ENCODE measurements around the gene SREBF2. TPM values are rescaled to one million over a fixed set of nuclear protein-coding genes. Genes with fewer than 3 reads are reported as not detected.

The SREBF2 gene
- total and polyA plus RNA-seq, 10 of the 15 experiments (the other 5 are each of a cell fraction or from before 2014, with no cell fraction given) = 2.4 to 177 (median 78.8) TPM

DNA sequence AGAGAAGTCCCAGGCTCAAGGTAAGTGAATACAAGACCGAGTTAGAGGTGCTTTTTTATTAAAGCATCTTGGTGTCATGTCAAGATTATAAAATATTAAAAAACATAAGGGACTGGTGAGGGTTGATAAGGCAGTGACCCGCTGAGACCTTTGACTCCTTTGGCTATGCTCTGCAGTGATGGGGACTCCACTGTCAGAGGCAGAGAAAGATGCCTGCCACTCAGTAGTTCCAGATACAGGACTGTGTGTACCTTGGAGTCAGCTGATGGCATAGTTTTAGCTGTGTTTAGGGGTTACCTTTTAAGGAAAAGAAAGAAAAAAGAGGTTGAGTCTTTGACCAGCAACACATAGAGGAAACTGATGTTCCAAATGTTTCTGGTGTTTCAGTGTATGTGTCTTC is 41.2 kb downstream of the SREBF2 start:
- no peak for FAIRE-seq
- DNase-seq (ENCODE audit: low read depth, low spot score) = no peak
- H3K36me3 ChIP-seq (ENCODE audit: control insufficient read depth in 2 of 2, insufficient read depth in 2 of 2, low read length in 1 of 2) = peaks cover 30 to 50% of the 10 kb centered on the region in 2 experiments
- ChIA-PET CTCF (interaction anchor here (1.2 to 2.4 kb wide), 2 partner anchors 67 to 177 kb away, joined by 6 to 8 read pairs; no protein-coding TSS in a partner anchor), RAD21 (ENCODE audit: unreplicated experiment) (interaction anchor here (0.7 to 4.4 kb wide), 2 partner anchors 12 to 1018 kb away, joined by 3 to 39 read pairs; partner anchors contain the start of gene ST13), SMC1A (ENCODE audit: uncharacterized antibody, unreplicated experiment) (interaction anchor here (3.0 to 6.3 kb wide), 3 partner anchors 11 to 39 kb away, joined by 7 to 49 read pairs (median 18); no protein-coding TSS in a partner anchor), POLR2A (interaction anchor here (1.3 kb wide), 1 partner anchor 11 kb away, joined by 4 read pairs; no protein-coding TSS in a partner anchor)
- no peaks in the 10 kb centered on the region for H4K20me1 ChIP-seq (ENCODE audit: control insufficient read depth, insufficient read depth)
- no peak overlapping the region for H3K9ac ChIP-seq (ENCODE audit: control insufficient read depth, insufficient read depth, low read length)
- no peak overlapping the region for H2AFZ ChIP-seq (ENCODE audit: control insufficient read depth, low read depth, low read length)
- in situ Hi-C loops (cut with MboI) (no loop called here), intact Hi-C loops (cut with micrococcal nuclease; ENCODE audit: unreplicated experiment) (no loop called here)
- no peaks in the 10 kb centered on the region for H3K4me1 ChIP-seq (ENCODE audit: control insufficient read depth, insufficient read depth, low read length)
- no peak overlapping the region for H3K27ac ChIP-seq (ENCODE audit: control insufficient read depth, insufficient read depth)
- ATAC-seq = no peak
- no peaks in the 10 kb centered on the region for H3K9me3 ChIP-seq (replicated peaks; ENCODE audit: control insufficient read depth, insufficient read depth, low read length)
- no peak overlapping the region for H3K4me3 ChIP-seq
- H3K4me2 ChIP-seq (ENCODE audit: control insufficient read depth, insufficient read depth) = no peak overlapping the region
- no peaks in the 10 kb centered on the region for H3K27me3 ChIP-seq (replicated peaks in 1 of 2; ENCODE audit: control insufficient read depth in 2 of 2, insufficient read depth in 2 of 2, low read length in 1 of 2)
- BruUV-seq (replicated peaks) = no TSS peak
- 76% methylated on average over 2 of the region's 2 CpGs for WGBS (ENCODE audit: insufficient coverage, insufficient replicate concordance, low lambda C conversion rate, missing lambda C conversion rate)
- H3K79me2 ChIP-seq (ENCODE audit: control insufficient read depth, insufficient read depth, low read length) = no peaks in the 10 kb centered on the region; the same call in 1 of the 2 replicates
- TF ChIP-seq ZBED1 (IDR thresholded peaks at IDR 0.05; ENCODE audit: borderline replicate concordance) (no peak), ZNF274 (IDR thresholded peaks at IDR 0.05; ENCODE audit: insufficient read depth, insufficient read length) (no peak), CHD2 (IDR thresholded peaks at IDR 0.05; ENCODE audit: borderline replicate concordance, low read depth, low read length) (no peak), CREM (IDR thresholded peaks at IDR 0.05; ENCODE audit: low read depth) (no peak), EP300 (IDR thresholded peaks at IDR 0.05; ENCODE audit: borderline replicate concordance in 1 of 2, control insufficient read depth in 1 of 2, low read depth in 2 of 2, low read length in 2 of 2) (no peak), NR2F1 (conservative IDR thresholded peaks at IDR 0.05) (no peak), TBL1XR1 (IDR thresholded peaks at IDR 0.05; ENCODE audit: low read depth, low read length) (no peak), BACH1 (IDR thresholded peaks at IDR 0.05; ENCODE audit: borderline replicate concordance) (no peak)
- TF ChIP-seq, protein P1, sequence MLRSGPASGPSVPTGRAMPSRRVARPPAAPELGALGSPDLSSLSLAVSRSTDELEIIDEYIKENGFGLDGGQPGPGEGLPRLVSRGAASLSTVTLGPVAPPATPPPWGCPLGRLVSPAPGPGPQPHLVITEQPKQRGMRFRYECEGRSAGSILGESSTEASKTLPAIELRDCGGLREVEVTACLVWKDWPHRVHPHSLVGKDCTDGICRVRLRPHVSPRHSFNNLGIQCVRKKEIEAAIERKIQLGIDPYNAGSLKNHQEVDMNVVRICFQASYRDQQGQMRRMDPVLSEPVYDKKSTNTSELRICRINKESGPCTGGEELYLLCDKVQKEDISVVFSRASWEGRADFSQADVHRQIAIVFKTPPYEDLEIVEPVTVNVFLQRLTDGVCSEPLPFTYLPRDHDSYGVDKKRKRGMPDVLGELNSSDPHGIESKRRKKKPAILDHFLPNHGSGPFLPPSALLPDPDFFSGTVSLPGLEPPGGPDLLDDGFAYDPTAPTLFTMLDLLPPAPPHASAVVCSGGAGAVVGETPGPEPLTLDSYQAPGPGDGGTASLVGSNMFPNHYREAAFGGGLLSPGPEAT (IDR thresholded peaks at IDR 0.05; ENCODE audit: low read depth) = no peak
- TF ChIP-seq, protein P2, sequence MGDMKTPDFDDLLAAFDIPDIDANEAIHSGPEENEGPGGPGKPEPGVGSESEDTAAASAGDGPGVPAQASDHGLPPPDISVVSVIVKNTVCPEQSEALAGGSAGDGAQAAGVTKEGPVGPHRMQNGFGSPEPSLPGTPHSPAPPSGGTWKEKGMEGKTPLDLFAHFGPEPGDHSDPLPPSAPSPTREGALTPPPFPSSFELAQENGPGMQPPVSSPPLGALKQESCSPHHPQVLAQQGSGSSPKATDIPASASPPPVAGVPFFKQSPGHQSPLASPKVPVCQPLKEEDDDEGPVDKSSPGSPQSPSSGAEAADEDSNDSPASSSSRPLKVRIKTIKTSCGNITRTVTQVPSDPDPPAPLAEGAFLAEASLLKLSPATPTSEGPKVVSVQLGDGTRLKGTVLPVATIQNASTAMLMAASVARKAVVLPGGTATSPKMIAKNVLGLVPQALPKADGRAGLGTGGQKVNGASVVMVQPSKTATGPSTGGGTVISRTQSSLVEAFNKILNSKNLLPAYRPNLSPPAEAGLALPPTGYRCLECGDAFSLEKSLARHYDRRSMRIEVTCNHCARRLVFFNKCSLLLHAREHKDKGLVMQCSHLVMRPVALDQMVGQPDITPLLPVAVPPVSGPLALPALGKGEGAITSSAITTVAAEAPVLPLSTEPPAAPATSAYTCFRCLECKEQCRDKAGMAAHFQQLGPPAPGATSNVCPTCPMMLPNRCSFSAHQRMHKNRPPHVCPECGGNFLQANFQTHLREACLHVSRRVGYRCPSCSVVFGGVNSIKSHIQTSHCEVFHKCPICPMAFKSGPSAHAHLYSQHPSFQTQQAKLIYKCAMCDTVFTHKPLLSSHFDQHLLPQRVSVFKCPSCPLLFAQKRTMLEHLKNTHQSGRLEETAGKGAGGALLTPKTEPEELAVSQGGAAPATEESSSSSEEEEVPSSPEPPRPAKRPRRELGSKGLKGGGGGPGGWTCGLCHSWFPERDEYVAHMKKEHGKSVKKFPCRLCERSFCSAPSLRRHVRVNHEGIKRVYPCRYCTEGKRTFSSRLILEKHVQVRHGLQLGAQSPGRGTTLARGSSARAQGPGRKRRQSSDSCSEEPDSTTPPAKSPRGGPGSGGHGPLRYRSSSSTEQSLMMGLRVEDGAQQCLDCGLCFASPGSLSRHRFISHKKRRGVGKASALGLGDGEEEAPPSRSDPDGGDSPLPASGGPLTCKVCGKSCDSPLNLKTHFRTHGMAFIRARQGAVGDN (IDR thresholded peaks at IDR 0.05) = no peak
- TF ChIP-seq, protein P3, sequence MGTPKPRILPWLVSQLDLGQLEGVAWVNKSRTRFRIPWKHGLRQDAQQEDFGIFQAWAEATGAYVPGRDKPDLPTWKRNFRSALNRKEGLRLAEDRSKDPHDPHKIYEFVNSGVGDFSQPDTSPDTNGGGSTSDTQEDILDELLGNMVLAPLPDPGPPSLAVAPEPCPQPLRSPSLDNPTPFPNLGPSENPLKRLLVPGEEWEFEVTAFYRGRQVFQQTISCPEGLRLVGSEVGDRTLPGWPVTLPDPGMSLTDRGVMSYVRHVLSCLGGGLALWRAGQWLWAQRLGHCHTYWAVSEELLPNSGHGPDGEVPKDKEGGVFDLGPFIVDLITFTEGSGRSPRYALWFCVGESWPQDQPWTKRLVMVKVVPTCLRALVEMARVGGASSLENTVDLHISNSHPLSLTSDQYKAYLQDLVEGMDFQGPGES (IDR thresholded peaks at IDR 0.05) = no peak
- TF ChIP-seq, protein P4, sequence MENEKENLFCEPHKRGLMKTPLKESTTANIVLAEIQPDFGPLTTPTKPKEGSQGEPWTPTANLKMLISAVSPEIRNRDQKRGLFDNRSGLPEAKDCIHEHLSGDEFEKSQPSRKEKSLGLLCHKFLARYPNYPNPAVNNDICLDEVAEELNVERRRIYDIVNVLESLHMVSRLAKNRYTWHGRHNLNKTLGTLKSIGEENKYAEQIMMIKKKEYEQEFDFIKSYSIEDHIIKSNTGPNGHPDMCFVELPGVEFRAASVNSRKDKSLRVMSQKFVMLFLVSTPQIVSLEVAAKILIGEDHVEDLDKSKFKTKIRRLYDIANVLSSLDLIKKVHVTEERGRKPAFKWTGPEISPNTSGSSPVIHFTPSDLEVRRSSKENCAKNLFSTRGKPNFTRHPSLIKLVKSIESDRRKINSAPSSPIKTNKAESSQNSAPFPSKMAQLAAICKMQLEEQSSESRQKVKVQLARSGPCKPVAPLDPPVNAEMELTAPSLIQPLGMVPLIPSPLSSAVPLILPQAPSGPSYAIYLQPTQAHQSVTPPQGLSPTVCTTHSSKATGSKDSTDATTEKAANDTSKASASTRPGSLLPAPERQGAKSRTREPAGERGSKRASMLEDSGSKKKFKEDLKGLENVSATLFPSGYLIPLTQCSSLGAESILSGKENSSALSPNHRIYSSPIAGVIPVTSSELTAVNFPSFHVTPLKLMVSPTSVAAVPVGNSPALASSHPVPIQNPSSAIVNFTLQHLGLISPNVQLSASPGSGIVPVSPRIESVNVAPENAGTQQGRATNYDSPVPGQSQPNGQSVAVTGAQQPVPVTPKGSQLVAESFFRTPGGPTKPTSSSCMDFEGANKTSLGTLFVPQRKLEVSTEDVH (IDR thresholded peaks at IDR 0.05; ENCODE audit: low read depth, partially characterized antibody) = no peak
- TF ChIP-seq, protein P5, sequence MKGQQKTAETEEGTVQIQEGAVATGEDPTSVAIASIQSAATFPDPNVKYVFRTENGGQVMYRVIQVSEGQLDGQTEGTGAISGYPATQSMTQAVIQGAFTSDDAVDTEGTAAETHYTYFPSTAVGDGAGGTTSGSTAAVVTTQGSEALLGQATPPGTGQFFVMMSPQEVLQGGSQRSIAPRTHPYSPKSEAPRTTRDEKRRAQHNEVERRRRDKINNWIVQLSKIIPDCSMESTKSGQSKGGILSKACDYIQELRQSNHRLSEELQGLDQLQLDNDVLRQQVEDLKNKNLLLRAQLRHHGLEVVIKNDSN (IDR thresholded peaks at IDR 0.05; ENCODE audit: borderline replicate concordance, extremely low read length, insufficient read depth, low read depth, low read length) = no peak
